NCI-H82 treated with DMSO at 0.1 percent for 48 hours (cell line): ENCODE data around the gene RASGRF1.

Experiments
- DNase-seq: peaks from one replicate; lab custom pipeline; 2025; ENCODE audit not compliant: unreplicated experiment; lab: John Stamatoyannopoulos, UW

Gene RASGRF1

GRCh38 chr15:78914027-78914764 is 176.4 kb downstream of the RASGRF1 start:
- no peak for DNase-seq

- no peak for DNase-seq
Measured at GRCh38 chr15:78913012-78913411, 177.6 kb downstream of the RASGRF1 start.

- no peak for DNase-seq
Measured at GRCh38 chr15:78912316-78912715, 178.3 kb downstream of the RASGRF1 start.

GRCh38 chr15:78910271-78910670 is 180.3 kb downstream of the RASGRF1 start:
- DNase-seq = no peak
